HepG2 (cell line): ENCODE results near the gene MYO5A. TPM values are rescaled to one million over a fixed set of nuclear protein-coding genes. Genes with fewer than 3 reads are reported as not detected.

Experiments used
- ATAC-seq: fragments of 200-7000 bp; cut with Tn5 transposase; 3 replicates; pipeline ENCODE4 v1.9.1; 2020; ENCODE audit warnings: mild to moderate bottlenecking, moderate library complexity
- BruUV-seq: library from RNA; stranded (reverse); fragments of 400-500 nt; replicated peaks from 2 replicates; lab custom pipeline; 2021; lab: Mats Ljungman, UMichigan
- CTCF ChIA-PET: fragments of 300-600 bp; formaldehyde crosslinking; extraction: SDS; loops from one replicate; lab custom pipeline; 2021; ENCODE audit warnings: low total read pairs, inconsistent platforms, low intra/inter-chr PET ratio; lab: Yijun Ruan, JAX
- POLR2A ChIA-PET: fragments of 350-600 bp; sonication (Branson Sonifier 250); formaldehyde crosslinking; loops from one replicate; lab custom pipeline; 2020; ENCODE audit warnings: antibody characterized with exemption, inconsistent platforms; lab: Yijun Ruan, JAX
- DNase-seq: peaks from one replicate; pipeline ENCODE4 v3.0.0-alpha.2; 2015; ENCODE audit warnings: low spot score
- FAIRE-seq: peaks from 3 replicates; lab custom pipeline; 2011; peaks lifted over from hg19 to GRCh38; lab: Jason Lieb, UNC
- H2AFZ ChIP-seq: one replicate; pipeline ENCODE4 v1.6.1; 2011; ENCODE audit warnings: low read length, inconsistent platforms
- H3K27ac ChIP-seq: fragments of 300-600 bp; 3 replicates; pipeline ENCODE4 v1.8.0; 2011; ENCODE audit warnings: mixed run types, mild to moderate bottlenecking, mixed read lengths, low read length, inconsistent platforms; ENCODE audit not compliant: insufficient read depth; ENCODE audit errors: extremely low read length
- H3K27me3 ChIP-seq, 2 experiments: fragments of 200-600 bp in 1 of 2; 2 replicates in 1 of 2; 3 replicates in 1 of 2; pipeline versions ENCODE4 v1.6.0 to v1.8.0; 2011; ENCODE audit warnings: low read length in 2 of 2, mild to moderate bottlenecking in 2 of 2, moderate library complexity in 2 of 2, inconsistent platforms in 1 of 2; ENCODE audit not compliant: insufficient read depth in 2 of 2, control insufficient read depth in 1 of 2
- H3K36me3 ChIP-seq, 2 experiments: fragments of 200-600 bp in 1 of 2; replicated peaks in 1 of 2; 2 replicates in 1 of 2; 3 replicates in 1 of 2; pipeline versions ENCODE4 v1.5.1 to v1.8.0; 2011; ENCODE audit warnings: low read length in 2 of 2, inconsistent platforms in 1 of 2; ENCODE audit not compliant: insufficient read depth in 2 of 2, control insufficient read depth in 1 of 2
- H3K4me1 ChIP-seq: 2 replicates; pipeline ENCODE4 v1.5.1; 2012; ENCODE audit warnings: low read length, inconsistent platforms; ENCODE audit not compliant: insufficient read depth
- H3K4me2 ChIP-seq: 2 replicates; pipeline ENCODE4 v1.6.0; 2011; ENCODE audit warnings: low read depth, low read length, inconsistent platforms
- H3K4me3 ChIP-seq, 3 experiments: fragments of 200-600 bp in 1 of 3; sonication (generic), shearing (Covaris generic) in 1 of 3; replicated peaks in 1 of 3; 2 replicates each; pipeline ENCODE4 v1.5.1; 2011 to 2016; ENCODE audit warnings: low read length in 3 of 3, inconsistent platforms in 2 of 3, low read depth in 2 of 3, mild to moderate bottlenecking in 2 of 3, control low read depth in 1 of 3, mixed read lengths in 1 of 3; ENCODE audit not compliant: insufficient read depth in 1 of 3
- H3K79me2 ChIP-seq: one replicate; pipeline ENCODE4 v1.6.1; 2011; ENCODE audit warnings: low read length, inconsistent platforms; ENCODE audit not compliant: insufficient read depth
- H3K9ac ChIP-seq: 2 replicates; pipeline ENCODE4 v1.6.0; 2011; ENCODE audit warnings: mild to moderate bottlenecking, low read depth, low read length, inconsistent platforms; ENCODE audit not compliant: insufficient read depth
- H3K9me3 ChIP-seq: 2 replicates; pipeline ENCODE4 v1.5.1; 2012; ENCODE audit warnings: mild to moderate bottlenecking, low read length
- H4K20me1 ChIP-seq: 2 replicates; pipeline ENCODE4 v1.6.0; 2011; ENCODE audit warnings: inconsistent platforms, mild to moderate bottlenecking, low read length, moderate library complexity; ENCODE audit not compliant: insufficient read depth
- ARNT ChIP-seq: fragments of 450-650 bp; IDR thresholded peaks from 2 replicates; pipeline ENCODE4 v1.6.1; 2017
- ATRX ChIP-seq: sonication (generic); formaldehyde crosslinking; IDR thresholded peaks from 2 replicates; pipeline ENCODE4 v1.4.0; 2020; ENCODE audit warnings: missing genetic modification reagents, borderline replicate concordance
- CCAR2 ChIP-seq: fragments of 200-400 bp; formaldehyde crosslinking; optimal IDR thresholded peaks from 2 replicates; pipeline ENCODE3; 2018; ENCODE audit warnings: low read depth, mild to moderate bottlenecking, low read length, moderate library complexity
- CHCHD3 ChIP-seq: sonication (generic); formaldehyde crosslinking; IDR thresholded peaks from 2 replicates; pipeline ENCODE4 v1.8.0; 2022; ENCODE audit warnings: mild to moderate bottlenecking, missing genetic modification reagents, moderate library complexity
- PHF5A ChIP-seq: IDR thresholded peaks from one replicate; pipeline ENCODE4 v1.6.1; 2018; ENCODE audit warnings: low read depth, missing genetic modification reagents; ENCODE audit not compliant: unreplicated experiment
- RAD21 ChIP-seq: fragments of 450-650 bp; formaldehyde crosslinking; IDR thresholded peaks from 2 replicates; pipeline ENCODE4 v1.5.0; 2020; ENCODE audit warnings: mild to moderate bottlenecking
- RXRB ChIP-seq: IDR thresholded peaks from 2 replicates; pipeline ENCODE4 v1.6.1; 2016; ENCODE audit warnings: borderline replicate concordance, missing genetic modification reagents, missing compliant biosample characterization
- SOX5 ChIP-seq: IDR thresholded peaks from 2 replicates; pipeline ENCODE4 v1.6.1; 2016; ENCODE audit warnings: borderline replicate concordance
- ZNF557 ChIP-seq: sonication (generic); formaldehyde crosslinking; IDR thresholded peaks from 2 replicates; pipeline ENCODE4 v1.4.0; 2020; ENCODE audit warnings: missing genetic modification reagents
- ZNF672 ChIP-seq: sonication (generic); formaldehyde crosslinking; IDR thresholded peaks from 2 replicates; pipeline ENCODE4 v1.8.1; 2022; ENCODE audit warnings: missing genetic modification reagents
- ZNF720 ChIP-seq: sonication (generic); formaldehyde crosslinking; IDR thresholded peaks from 2 replicates; pipeline ENCODE4 v1.4.0; 2020; ENCODE audit warnings: missing genetic modification reagents
- WGBS: methylation state at CpG from one replicate; pipeline ENCODE4 v1.1.6; 2017; ENCODE audit warnings: low lambda C conversion rate; 5-methylcytosine and 5-hydroxymethylcytosine counted together
- in situ Hi-C: cut with HindIII; loops from 2 replicates; pipeline ENCODE4 v1.10.0; 2017; ENCODE audit warnings: low pct_unique_long_range_greater_than_20kb; ENCODE audit not compliant: extremely low pct_ligation_motif_present
- intact Hi-C: fragments of 100-400 bp; cut with micrococcal nuclease; formaldehyde crosslinking; loops from one replicate; pipeline ENCODE4 v1.10.0; 2022; ENCODE audit not compliant: unreplicated experiment
- polyA plus RNA-seq, 8 experiments: library from polyadenylated mRNA; depleted of rRNA in 3 of 8; stranded (reverse) in 7 of 8; unstranded in 1 of 8; fragments of >200 nt; fragmentation: Illumina TruSeq in 4 of 8; extraction: Trizol in 4 of 8; gene quantifications; 2 replicates each; pipeline versions ENCODE4 v1.2.1 to v1.2.3, GENCODE V29; 2011 to 2016; ENCODE audit warnings: low read depth in 4 of 8, missing spikeins in 1 of 8, mixed read lengths in 1 of 8; ENCODE audit not compliant: insufficient read depth in 1 of 8
- total RNA-seq, 5 experiments: library from RNA; depleted of rRNA; stranded (reverse); fragments of >200 nt; fragmentation: Illumina TruSeq; extraction: Trizol; gene quantifications; 2 replicates each; pipeline ENCODE4 v1.2.3, GENCODE V29; 2016; ENCODE audit warnings: low read depth in 1 of 5
- TF ChIP-seq, protein P1 (sequence below): sonication (generic); formaldehyde crosslinking; conservative IDR thresholded peaks from 2 replicates; pipeline ENCODE4 v1.8.1; 2023; ENCODE audit warnings: missing genetic modification reagents

MYO5A gene
- total and polyA plus RNA-seq, 2 of the 13 experiments (the other 11 are each of a cell fraction or from before 2014, with no cell fraction given), result 2.8 to 4.8 TPM

DNA sequence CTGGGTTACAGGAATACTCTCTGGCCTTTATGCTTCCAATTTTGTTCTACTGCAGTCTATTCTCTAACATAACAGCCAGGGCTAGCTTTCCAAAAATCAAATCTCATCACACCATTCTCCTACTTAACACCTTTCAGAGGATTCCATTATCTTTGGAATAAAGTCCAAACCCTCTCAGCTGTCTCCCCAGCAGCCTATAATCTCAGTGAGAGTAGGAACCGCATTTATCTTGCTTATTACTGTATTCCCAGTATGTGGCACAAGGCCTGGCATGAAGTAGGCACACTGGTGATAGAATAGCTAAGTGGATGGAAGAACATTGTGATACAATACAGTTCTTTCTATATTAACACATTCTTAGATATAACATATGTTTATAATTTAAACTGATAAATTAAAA is 184.1 kb downstream of the MYO5A start:
- 96% methylated on average over 1 of the region's 1 CpG for WGBS
- H3K36me3 ChIP-seq, result no peaks in the 10 kb centered on the region
- no peak for FAIRE-seq
- POLR2A ChIA-PET, result no interaction called here
- H3K27me3 ChIP-seq, result no peaks in the 10 kb centered on the region
- TF ChIP-seq, protein P1, sequence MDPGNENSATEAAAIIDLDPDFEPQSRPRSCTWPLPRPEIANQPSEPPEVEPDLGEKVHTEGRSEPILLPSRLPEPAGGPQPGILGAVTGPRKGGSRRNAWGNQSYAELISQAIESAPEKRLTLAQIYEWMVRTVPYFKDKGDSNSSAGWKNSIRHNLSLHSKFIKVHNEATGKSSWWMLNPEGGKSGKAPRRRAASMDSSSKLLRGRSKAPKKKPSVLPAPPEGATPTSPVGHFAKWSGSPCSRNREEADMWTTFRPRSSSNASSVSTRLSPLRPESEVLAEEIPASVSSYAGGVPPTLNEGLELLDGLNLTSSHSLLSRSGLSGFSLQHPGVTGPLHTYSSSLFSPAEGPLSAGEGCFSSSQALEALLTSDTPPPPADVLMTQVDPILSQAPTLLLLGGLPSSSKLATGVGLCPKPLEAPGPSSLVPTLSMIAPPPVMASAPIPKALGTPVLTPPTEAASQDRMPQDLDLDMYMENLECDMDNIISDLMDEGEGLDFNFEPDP (CRISPR knock-in tag), result no peak
- no peak for TF ChIP-seq ATRX
- no peak for TF ChIP-seq CCAR2
- TF ChIP-seq RAD21 (CRISPR knock-in tag), result no peak
- no peak for TF ChIP-seq ZNF557 (CRISPR knock-in tag)
- no peak for TF ChIP-seq PHF5A (CRISPR knock-in tag)
- TF ChIP-seq ZNF720 (CRISPR knock-in tag), result no peak
- no peak for TF ChIP-seq CHCHD3 (CRISPR knock-in tag)
- no peak overlapping the region for H3K4me2 ChIP-seq
- no peaks in the 10 kb centered on the region for H4K20me1 ChIP-seq
- no peaks in the 10 kb centered on the region for H3K9me3 ChIP-seq
- H3K27ac ChIP-seq, result no peak overlapping the region
- DNase-seq, result no peak
- no peak overlapping the region for H3K9ac ChIP-seq
- H2AFZ ChIP-seq, result no peak overlapping the region
- no TSS peak for BruUV-seq
- ATAC-seq, result no peak
- peaks cover 19% of the 10 kb centered on the region for H3K4me1 ChIP-seq
- CTCF ChIA-PET, result no interaction called here
- in situ Hi-C loops (no loop called here), intact Hi-C loops (no loop called here)
- H3K79me2 ChIP-seq, result no peaks in the 10 kb centered on the region
- no peak overlapping the region for H3K4me3 ChIP-seq

DNA sequence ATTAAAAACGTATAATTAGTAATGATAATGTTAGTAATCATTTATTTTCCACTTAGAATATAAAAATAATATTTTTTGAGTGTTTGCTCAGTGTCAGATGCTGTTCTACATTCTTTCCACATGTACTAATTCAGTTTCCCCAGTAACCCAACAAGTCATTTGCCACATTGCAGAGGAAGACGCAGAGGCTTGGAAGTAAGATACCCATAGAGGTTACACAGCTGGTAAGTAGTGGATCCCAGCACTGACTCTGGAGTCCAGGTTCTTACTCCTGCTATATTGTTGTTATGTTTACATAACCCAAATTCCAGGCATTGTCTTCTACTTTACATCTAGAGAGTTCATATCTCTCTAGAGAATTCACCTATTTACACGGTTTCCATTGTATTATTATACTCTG is 184.8 kb downstream of the MYO5A start:
- H3K9ac ChIP-seq, result no peak overlapping the region
- TF ChIP-seq RXRB (CRISPR knock-in tag) (no peak), ARNT (no peak), ZNF672 (CRISPR knock-in tag) (no peak), SOX5 (CRISPR knock-in tag) (0 out of 2 replicates have a peak, but pooled peaks have one; percentile 25)
- TF ChIP-seq, all 625 proteins: peak for 1
- Histone ChIP-seq H3K27me3 (no peaks in the 10 kb centered on the region), H3K4me3 (no peak overlapping the region), H3K9me3 (no peaks in the 10 kb centered on the region), H3K27ac (no peak overlapping the region), H3K4me1 (peaks cover 21% of the 10 kb centered on the region), H3K4me2 (no peak overlapping the region), H3K36me3 (no peaks in the 10 kb centered on the region), H3K79me2 (no peaks in the 10 kb centered on the region), H4K20me1 (no peaks in the 10 kb centered on the region), H2AFZ (no peak overlapping the region)
- DNase-seq, result no peak
- no TSS peak for BruUV-seq
- 83% methylated on average over 3 of the region's 3 CpGs for WGBS
- intact Hi-C loops (no loop called here), in situ Hi-C loops (no loop called here)
- no peak for ATAC-seq
- POLR2A ChIA-PET, result no interaction called here
- CTCF ChIA-PET, result no interaction called here
- no peak for FAIRE-seq
